Tongue (tissue), 2 donors: Measurements from ENCODE around the gene CDR2L. TPM values are rescaled to one million over a fixed set of nuclear protein-coding genes. Genes with fewer than 3 reads are reported as not detected.
"Not testable (repeated sequence)": the region's sequence is repeated elsewhere in the genome, so short reads cannot be mapped to it uniquely, and the experiment has no call there.

Experiments used
- DNase-seq: peaks from one replicate; pipeline ENCODE4 v3.0.0-alpha.2; 2015
- total RNA-seq: library from RNA; depleted of rRNA; stranded (reverse); fragments of >200 nt; gene quantifications from one replicate; pipeline ENCODE4 v1.2.3, GENCODE V29; 2014

Gene CDR2L
- total RNA-seq, 1 donor from 2014 or later, result 11.4 TPM

DNA sequence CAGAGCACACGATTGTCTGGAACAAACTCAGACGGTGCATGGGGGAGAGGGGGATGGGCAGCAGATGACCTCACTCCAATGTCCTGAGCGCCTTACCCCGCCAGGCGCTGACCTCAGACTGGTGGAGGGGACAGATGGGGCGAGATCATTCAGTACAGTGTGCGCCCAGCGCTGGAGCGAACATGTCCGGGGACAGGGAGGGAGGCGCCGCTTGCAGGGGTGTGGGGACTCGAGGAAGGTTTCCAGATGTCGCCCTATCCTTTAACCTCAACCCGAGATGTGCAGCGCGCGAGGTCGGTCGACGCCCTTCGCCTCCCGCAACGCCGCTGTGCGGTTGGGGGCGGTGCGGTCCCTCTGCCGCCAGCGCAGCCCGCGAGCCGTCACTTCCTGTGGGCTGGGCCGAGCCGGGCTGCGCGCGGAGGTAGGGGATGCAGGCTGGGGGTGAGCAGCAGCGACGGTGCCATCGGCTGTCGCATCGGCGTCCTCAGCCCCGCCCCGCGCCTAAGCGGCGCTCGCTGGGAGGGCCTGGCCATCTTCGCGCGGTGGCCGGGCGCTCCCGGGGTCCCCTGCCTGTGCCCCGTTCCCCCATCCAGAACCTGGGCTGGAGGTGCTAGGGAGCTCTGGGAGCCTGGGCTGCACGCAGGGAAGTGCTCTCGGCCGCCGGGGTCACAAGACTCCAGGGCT lies 5.3 kb upstream of the CDR2L start:
- peak; percentile 78 for DNase-seq

GRCh38 chr17:74982663-74983313 lies 4.6 kb upstream of the CDR2L start:
- not testable (repeated sequence) for DNase-seq

DNA sequence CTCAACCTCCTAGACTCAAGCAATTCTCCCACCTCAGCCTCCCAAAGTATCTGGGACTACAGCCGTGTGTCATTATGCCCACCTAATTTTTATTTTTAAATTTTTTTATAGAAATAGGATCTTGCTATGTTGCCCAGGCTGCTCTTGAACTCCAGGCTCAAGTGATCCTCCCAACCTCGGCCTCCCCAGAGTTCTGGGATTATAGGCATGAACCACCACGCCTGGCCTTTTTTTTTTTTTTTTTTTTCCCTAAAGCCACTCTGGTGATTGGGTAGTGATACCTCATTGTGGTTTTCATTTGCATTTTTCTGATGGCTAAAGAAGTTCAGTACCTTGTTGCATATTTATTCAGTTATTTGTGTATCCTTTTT lies 1.2 kb upstream of the CDR2L start:
- no peak for DNase-seq

- DNase-seq, result peak; percentile 91
Measured at GRCh38 chr17:74987909-74988711, 678 bp downstream of the CDR2L start.

DNA sequence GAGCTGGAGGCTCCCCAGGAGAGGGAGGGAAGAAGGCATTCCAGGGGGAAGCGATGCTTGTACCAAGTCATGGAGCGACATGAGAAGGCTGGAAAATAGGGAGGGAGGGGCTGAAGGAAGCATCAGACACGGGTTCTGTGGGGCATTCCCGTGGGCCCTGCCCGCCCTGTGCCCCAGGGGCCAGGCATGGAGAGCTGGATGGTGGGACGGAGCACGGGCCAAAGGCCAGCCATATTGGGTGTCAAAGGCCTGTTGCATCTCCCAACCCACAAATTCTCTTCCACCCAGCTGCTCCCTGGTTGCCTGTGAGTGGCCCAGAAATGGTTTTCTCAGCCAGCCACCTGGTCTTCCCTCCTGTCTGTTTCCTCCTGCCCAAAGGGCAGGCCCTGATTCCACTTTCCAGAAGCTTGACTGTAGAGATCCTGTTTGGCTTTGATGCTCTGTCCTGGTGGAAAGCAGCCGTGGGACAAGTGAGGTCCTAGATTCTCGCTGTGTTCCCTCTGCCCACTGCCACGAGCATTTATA lies 3.2 kb downstream of the CDR2L start:
- no peak for DNase-seq

DNA sequence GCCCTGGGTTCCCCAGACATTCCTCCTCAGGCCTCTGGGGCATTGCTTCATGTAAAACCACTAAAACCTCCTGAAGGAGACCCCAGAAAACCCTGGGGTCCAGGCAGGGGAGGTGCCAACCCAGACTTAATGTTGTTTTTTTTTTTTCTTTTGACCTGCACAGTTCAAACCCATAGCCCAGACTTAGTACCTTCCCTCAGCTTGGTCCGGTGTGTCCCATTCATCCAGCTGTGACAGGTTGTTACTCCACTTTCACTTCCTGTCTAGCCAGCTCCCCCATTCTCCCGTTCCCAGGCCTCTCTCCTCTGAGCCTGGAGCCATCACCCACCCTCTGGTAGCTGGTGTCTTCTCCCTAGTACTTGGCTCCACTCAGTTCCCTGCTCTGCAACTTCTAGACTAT lies 4.8 kb downstream of the CDR2L start:
- no peak for DNase-seq

GRCh38 chr17:74994440-74994839 lies 7.0 kb downstream of the CDR2L start:
- no peak for DNase-seq

DNA sequence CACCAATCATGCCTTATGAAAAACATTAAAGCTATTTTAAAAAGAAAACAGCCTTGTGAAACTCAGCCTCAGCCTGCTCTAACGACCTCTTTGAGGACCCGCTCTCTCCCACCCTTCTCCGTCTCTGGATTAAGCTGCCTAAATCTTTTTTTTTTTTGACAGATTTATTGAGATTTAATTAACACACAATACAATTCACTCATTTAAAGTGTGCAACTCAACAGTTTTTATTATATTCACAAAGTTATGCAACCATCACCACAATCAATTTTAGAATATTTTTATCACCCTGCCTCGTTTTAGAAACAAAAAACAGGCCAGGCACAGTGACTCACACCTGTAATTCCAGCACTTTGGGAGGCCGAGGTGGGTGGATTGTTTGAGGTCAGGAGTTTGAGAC lies 8.4 kb downstream of the CDR2L start:
- no peak for DNase-seq

- DNase-seq, result no peak
Measured at GRCh38 chr17:74998783-74999182, 11.4 kb downstream of the CDR2L start.

DNA sequence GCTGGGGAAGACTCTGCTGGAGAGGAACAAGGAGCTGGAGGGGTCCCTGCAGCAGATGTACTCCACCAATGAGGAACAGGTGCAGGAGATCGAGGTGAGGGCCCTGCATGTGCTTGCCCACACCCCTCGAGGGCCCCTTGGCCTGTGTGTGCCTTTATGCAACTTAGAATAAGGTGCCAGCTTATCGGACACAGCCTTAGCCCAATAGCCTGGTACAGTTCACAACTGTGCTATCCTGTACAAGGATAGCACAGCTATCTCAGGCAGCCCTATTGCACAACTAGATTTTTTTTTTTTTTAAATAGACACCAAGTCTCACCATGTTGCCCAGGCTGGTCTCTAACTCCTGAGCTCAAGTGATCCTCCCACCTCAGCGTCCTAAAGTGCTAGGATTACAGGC lies 12.1 kb downstream of the CDR2L start:
- no peak for DNase-seq

- no peak for DNase-seq
Measured at GRCh38 chr17:75001915-75002843, 14.7 kb downstream of the CDR2L start.

GRCh38 chr17:75003070-75003956 lies 15.9 kb downstream of the CDR2L start:
- DNase-seq, result no peak

- DNase-seq, result no peak
Measured at GRCh38 chr17:75003957-75004355, 16.5 kb downstream of the CDR2L start.

GRCh38 chr17:75004371-75004770 lies 16.9 kb downstream of the CDR2L start:
- DNase-seq, result no peak

GRCh38 chr17:75005291-75005690 lies 17.9 kb downstream of the CDR2L start:
- DNase-seq, result no peak

GRCh38 chr17:75006084-75006483 lies 18.7 kb downstream of the CDR2L start:
- DNase-seq, result not testable (repeated sequence)

DNA sequence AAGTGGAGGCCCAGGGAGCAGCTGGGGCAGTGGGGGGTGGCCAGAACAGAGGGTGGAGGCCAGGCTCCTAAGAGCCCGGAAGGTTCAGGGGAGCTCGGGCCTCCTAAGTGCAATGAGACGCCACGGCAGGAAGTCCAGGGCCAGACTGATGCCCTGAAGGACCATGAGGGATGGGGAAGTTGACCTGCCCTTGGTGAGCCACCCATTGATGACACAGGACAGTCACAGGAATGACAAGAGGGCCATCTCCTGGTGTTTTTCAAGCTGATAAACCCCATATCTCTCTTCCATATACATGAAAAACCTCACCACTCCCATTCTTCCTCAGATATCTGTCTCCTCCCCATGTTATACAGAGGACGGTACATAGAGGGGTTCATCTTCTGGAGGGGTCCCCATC lies 19.2 kb downstream of the CDR2L start:
- DNase-seq, result no peak

DNA sequence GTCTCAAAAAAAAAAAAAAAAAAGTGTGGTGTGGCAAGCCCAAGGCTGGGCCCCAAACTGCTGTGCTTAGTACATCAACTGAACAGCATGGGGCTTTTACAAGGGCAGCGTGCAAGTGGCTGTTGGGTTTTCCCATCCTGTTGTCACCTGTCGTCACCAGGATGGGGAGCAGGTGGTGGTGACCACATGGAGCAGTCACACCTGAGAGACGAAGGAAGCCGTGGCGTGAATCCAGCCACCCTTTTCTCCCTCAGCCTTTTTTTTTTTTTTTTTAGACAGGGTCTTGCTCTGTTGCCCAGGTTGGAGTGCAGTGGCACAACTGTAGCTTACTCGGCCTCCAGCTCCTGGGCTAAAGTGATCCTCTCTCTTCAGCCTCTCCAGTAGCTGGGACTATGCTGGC lies 20.9 kb downstream of the CDR2L start:
- no peak for DNase-seq

DNA sequence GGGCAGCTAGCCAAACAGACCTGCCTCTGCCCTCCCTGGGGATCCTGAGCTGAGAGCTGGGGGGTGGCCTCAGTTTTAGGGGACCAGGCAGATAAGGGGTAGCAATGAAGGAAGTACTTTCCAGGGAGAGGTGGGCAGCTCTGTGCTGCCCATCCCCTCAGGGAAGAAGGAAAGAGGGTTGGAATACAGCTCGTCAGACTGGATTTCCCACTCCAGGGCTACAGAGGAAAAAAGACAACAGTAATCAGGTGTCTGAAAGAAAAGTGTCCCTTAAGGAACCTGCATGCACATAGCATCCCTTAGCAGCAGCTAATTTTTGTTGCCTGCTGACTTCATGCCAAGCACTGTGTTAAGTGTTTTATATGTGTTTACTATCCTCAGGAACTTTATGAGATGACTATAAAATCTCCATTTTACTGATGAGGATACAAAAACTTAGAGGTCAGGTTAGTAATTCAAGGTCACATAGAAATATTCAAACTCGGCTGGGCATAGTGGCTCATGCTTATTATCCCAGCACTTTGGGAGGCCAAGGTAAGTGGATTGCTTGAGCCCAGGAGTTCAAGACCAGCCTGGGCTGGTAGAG lies 21.8 kb downstream of the CDR2L start:
- DNase-seq, result peak; percentile 5

DNA sequence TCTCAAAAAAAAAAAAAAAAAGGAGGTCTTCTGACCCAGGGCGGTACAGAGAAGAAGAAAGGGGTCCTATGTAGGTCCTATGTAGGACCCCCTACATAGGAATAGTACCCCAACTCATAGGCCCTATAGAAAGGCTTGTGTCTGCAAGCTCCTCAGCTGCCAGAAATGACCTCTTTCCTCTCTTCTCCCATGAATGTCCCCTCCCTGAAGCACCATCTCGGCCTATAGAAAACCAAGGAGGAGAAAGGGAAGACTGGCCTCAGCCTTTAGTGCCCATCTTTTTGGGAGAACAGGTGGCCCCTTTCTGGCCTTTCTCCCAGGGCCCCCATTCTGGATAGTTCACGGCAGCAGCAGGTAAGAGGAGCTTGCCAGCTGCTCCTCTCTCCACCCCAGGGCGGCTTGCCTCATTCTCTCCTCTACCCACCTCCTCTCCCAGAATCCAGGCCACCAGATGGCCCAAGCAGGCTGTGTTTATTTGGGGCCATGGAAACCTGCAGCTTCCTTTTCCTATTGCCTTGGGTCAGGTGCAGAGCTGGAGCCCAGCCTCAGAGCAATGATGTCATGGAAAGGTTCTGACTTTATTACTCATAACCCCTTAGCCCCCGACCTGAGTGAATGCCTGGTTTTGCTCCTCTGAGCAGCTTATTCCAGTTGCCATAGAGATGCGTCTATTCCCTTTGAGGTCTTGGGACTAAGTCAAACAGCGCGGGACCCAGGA lies 23.4 kb downstream of the CDR2L start:
- peak; percentile 90 for DNase-seq
